IPS-18c (cell line): ENCODE data around the gene MKKS.
"Not testable (repeated sequence)": the region's sequence is repeated elsewhere in the genome, so short reads cannot be mapped to it uniquely, and the experiment has no call there.

Experiments
- H3K4me3 ChIP-seq: 2 replicates; pipeline ENCODE4 v1.7.0; 2013; ENCODE audit warnings: low read depth, mild to moderate bottlenecking, low read length, moderate library complexity; ENCODE audit not compliant: insufficient read depth
- H3K9me3 ChIP-seq: one replicate; pipeline ENCODE4 v1.6.1; 2013; ENCODE audit warnings: mild to moderate bottlenecking, low read length, moderate library complexity; ENCODE audit not compliant: control insufficient read depth, insufficient read depth

Gene MKKS

GRCh38 chr20:10394752-10395151, 39.3 kb downstream of the MKKS start:
- H3K9me3 ChIP-seq, H3K4me3 ChIP-seq: not testable (repeated sequence)

- Histone ChIP-seq H3K4me3 (no peak overlapping the region), H3K9me3 (peaks cover 4% of the 10 kb centered on the region)
These were observed 43.3 kb downstream of the MKKS start for GRCh38 chr20:10390709-10391108.

GRCh38 chr20:10388597-10388996, 45.4 kb downstream of the MKKS start:
- Histone ChIP-seq H3K4me3 (no peak overlapping the region), H3K9me3 (no peaks in the 10 kb centered on the region)

GRCh38 chr20:10387686-10388085, 46.3 kb downstream of the MKKS start:
- no peaks in the 10 kb centered on the region for H3K9me3 ChIP-seq
- H3K4me3 ChIP-seq = no peak overlapping the region

GRCh38 chr20:10385850-10386544, 48.0 kb downstream of the MKKS start:
- no peak overlapping the region for H3K4me3 ChIP-seq
- no peaks in the 10 kb centered on the region for H3K9me3 ChIP-seq

GRCh38 chr20:10381477-10381876, 52.5 kb downstream of the MKKS start:
- Histone ChIP-seq H3K4me3 (no peak overlapping the region), H3K9me3 (no peaks in the 10 kb centered on the region)

- no peak overlapping the region for H3K4me3 ChIP-seq
These were observed 54.3 kb downstream of the MKKS start for GRCh38 chr20:10379761-10380160.

GRCh38 chr20:10376270-10377075, 57.5 kb downstream of the MKKS start:
- Histone ChIP-seq H3K9me3 (peaks cover 3% of the 10 kb centered on the region), H3K4me3 (no peak overlapping the region)

More at GRCh38 chr20:10379761-10380160, 54.3 kb downstream of the MKKS start:
- no peaks in the 10 kb centered on the region for H3K9me3 ChIP-seq

- Histone ChIP-seq H3K4me3 (no peak overlapping the region), H3K9me3 (peaks cover 3% of the 10 kb centered on the region)
These were observed 58.8 kb downstream of the MKKS start for GRCh38 chr20:10375191-10375590.

GRCh38 chr20:10374036-10374435, 60.0 kb downstream of the MKKS start:
- Histone ChIP-seq H3K4me3 (no peak overlapping the region), H3K9me3 (peaks cover 3% of the 10 kb centered on the region)

- Histone ChIP-seq H3K4me3 (no peak overlapping the region), H3K9me3 (peaks cover 3% of the 10 kb centered on the region)
These were observed 62.6 kb downstream of the MKKS start for GRCh38 chr20:10371467-10371866.

- Histone ChIP-seq H3K9me3 (peaks cover 3% of the 10 kb centered on the region), H3K4me3 (no peak overlapping the region)
These were observed 63.7 kb downstream of the MKKS start for GRCh38 chr20:10370091-10370887.

- Histone ChIP-seq H3K4me3 (no peak overlapping the region), H3K9me3 (peaks cover 3% of the 10 kb centered on the region)
These were observed 64.3 kb downstream of the MKKS start for GRCh38 chr20:10369723-10370090.

GRCh38 chr20:10368702-10369041, 65.3 kb downstream of the MKKS start:
- H3K4me3 ChIP-seq = no peak overlapping the region

GRCh38 chr20:10367943-10368701, 65.9 kb downstream of the MKKS start:
- Histone ChIP-seq H3K4me3 (no peak overlapping the region), H3K9me3 (no peaks in the 10 kb centered on the region)

More at GRCh38 chr20:10368702-10369041, 65.3 kb downstream of the MKKS start:
- peaks cover 3% of the 10 kb centered on the region for H3K9me3 ChIP-seq

GRCh38 chr20:10367693-10367942, 66.4 kb downstream of the MKKS start:
- H3K9me3 ChIP-seq = no peaks in the 10 kb centered on the region
- H3K4me3 ChIP-seq = no peak overlapping the region

- no peaks in the 10 kb centered on the region for H3K9me3 ChIP-seq
- H3K4me3 ChIP-seq = no peak overlapping the region
These were observed 66.9 kb downstream of the MKKS start for GRCh38 chr20:10366898-10367692.
